ENCODE data around the gene CENPP.

GRCh38 chr9:92407818-92408217, 82.1 kb downstream of the CENPP start:
- TF ChIP-seq CTCF (IDR thresholded peaks at IDR 0.05) = no peak
- no peak for TF ChIP-seq POLR2A (IDR thresholded peaks at IDR 0.05)
